Measurements from ENCODE around the gene DROSHA. TPM values are rescaled to one million over a fixed set of nuclear protein-coding genes. Genes with fewer than 3 reads are reported as not detected.
"Not testable (repeated sequence)": the region's sequence is repeated elsewhere in the genome, so short reads cannot be mapped to it uniquely, and the experiment has no call there.

DROSHA gene
- total RNA-seq, 1 experiment from 2014 or later = 162 TPM

DNA sequence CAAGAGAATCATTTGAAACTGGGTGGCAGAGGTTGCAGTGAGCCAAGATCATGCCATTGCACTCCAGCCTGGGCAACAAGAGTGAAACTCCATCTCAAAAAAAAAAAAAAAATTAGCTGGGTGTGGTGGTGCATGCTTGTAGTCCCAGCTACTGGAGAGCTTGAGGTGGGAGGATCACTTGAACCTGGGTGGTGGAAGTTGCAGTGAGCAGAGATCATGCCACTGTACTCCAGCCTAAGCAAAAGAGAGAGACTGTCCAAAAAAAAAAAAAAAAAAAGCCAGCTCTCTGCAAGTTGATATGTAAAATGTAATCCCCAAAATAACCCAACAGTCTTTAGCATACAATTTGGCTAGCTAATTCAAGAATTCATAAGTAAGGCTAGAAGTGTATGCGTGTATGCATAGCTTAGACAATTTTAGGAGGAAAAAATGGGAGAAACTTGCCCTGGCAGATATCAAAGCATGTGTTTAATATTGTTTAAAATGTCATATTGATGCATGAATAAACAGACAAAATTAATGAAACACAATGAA is 36.5 kb upstream of the DROSHA start:
- Histone ChIP-seq H3K27me3 (ENCODE audit: insufficient read depth, low read depth) (0 out of 2 replicates have a peak, but pooled peaks cover 10% of the 10 kb centered on the region), H3K4me3 (no peak overlapping the region), H3F3A (ENCODE audit: insufficient read depth, low read depth) (no peaks in the 10 kb centered on the region), H4K20me1 (ENCODE audit: insufficient read depth) (no peaks in the 10 kb centered on the region), H3K4me2 (no peak overlapping the region), H2AFZ (no peak overlapping the region), H3K79me2 (ENCODE audit: low read depth) (no peaks in the 10 kb centered on the region), H3K27ac (no peak overlapping the region), H3K9me2 (ENCODE audit: insufficient read depth) (no peaks in the 10 kb centered on the region), H3K36me3 (ENCODE audit: low read depth) (no peaks in the 10 kb centered on the region), H3K9me3 (ENCODE audit: insufficient read depth, low read depth) (no peaks in the 10 kb centered on the region), H3K4me1 (replicated peaks; ENCODE audit: insufficient read depth) (no peaks in the 10 kb centered on the region)
- ChIA-PET CTCF (interaction anchor here (0.6 kb wide), 2 partner anchors 9 to 261 kb away, joined by 4 read pairs; no protein-coding TSS in a partner anchor), POLR2A (ENCODE audit: unreplicated experiment) (no interaction called here)
- TF ChIP-seq, protein P1, sequence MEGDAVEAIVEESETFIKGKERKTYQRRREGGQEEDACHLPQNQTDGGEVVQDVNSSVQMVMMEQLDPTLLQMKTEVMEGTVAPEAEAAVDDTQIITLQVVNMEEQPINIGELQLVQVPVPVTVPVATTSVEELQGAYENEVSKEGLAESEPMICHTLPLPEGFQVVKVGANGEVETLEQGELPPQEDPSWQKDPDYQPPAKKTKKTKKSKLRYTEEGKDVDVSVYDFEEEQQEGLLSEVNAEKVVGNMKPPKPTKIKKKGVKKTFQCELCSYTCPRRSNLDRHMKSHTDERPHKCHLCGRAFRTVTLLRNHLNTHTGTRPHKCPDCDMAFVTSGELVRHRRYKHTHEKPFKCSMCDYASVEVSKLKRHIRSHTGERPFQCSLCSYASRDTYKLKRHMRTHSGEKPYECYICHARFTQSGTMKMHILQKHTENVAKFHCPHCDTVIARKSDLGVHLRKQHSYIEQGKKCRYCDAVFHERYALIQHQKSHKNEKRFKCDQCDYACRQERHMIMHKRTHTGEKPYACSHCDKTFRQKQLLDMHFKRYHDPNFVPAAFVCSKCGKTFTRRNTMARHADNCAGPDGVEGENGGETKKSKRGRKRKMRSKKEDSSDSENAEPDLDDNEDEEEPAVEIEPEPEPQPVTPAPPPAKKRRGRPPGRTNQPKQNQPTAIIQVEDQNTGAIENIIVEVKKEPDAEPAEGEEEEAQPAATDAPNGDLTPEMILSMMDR (conservative IDR thresholded peaks at IDR 0.05) = no peak
- TF ChIP-seq EZH2 (IDR thresholded peaks at IDR 0.05; ENCODE audit: low read depth) = no peak
- DNase-seq = no peak
- no TSS peak for BruUV-seq (replicated peaks)
- intact Hi-C loops (cut with micrococcal nuclease; ENCODE audit: unreplicated experiment) = no loop called here

GRCh38 chr5:31566362-31566761 is 34.5 kb upstream of the DROSHA start:
- H3K27me3 ChIP-seq (ENCODE audit: insufficient read depth, low read depth); H2AFZ ChIP-seq; POLR2A ChIA-PET (ENCODE audit: unreplicated experiment); intact Hi-C loops (cut with micrococcal nuclease; ENCODE audit: unreplicated experiment); H3K4me2 ChIP-seq; H3K27ac ChIP-seq; CTCF ChIA-PET; DNase-seq; H3K79me2 ChIP-seq (ENCODE audit: low read depth); H3K4me1 ChIP-seq (replicated peaks; ENCODE audit: insufficient read depth); H4K20me1 ChIP-seq (ENCODE audit: insufficient read depth); BruUV-seq (replicated peaks); H3K9me3 ChIP-seq (ENCODE audit: insufficient read depth, low read depth); H3K36me3 ChIP-seq (ENCODE audit: low read depth); H3F3A ChIP-seq (ENCODE audit: insufficient read depth, low read depth); H3K9me2 ChIP-seq (ENCODE audit: insufficient read depth); H3K4me3 ChIP-seq: not testable (repeated sequence)

DNA sequence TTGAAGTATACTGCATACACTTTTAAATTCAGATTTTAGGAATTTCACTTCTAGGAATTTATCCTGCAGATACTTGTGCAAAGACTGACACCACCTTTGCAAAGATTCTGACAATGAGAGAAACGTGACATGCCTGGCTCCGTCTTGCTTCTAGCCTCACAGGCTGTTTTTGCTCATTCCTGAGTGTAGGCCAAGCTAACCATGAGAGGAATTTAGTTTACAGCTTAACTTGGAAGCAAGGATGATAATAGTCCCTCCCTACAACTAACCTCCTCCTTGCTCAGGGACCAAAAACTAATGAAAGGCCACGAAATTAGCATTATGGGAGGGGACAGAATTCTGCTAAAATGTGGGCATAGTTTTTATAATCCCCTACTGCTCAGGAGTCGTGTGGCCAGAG is 31.3 kb upstream of the DROSHA start:
- no peak overlapping the region for H3K4me3 ChIP-seq
- no peak for DNase-seq
- H3K9me2 ChIP-seq (ENCODE audit: insufficient read depth) = no peaks in the 10 kb centered on the region
- no peak overlapping the region for H3K27ac ChIP-seq
- intact Hi-C loops (cut with micrococcal nuclease; ENCODE audit: unreplicated experiment) = no loop called here
- H2AFZ ChIP-seq = no peak overlapping the region
- no peaks in the 10 kb centered on the region for H3K4me1 ChIP-seq (replicated peaks; ENCODE audit: insufficient read depth)
- CTCF ChIA-PET = no interaction called here
- H4K20me1 ChIP-seq (ENCODE audit: insufficient read depth) = no peaks in the 10 kb centered on the region
- TF ChIP-seq, protein P1 (conservative IDR thresholded peaks at IDR 0.05) = no peak
- TF ChIP-seq EZH2 (IDR thresholded peaks at IDR 0.05; ENCODE audit: low read depth) = no peak
- H3K79me2 ChIP-seq (ENCODE audit: low read depth) = no peaks in the 10 kb centered on the region
- H3F3A ChIP-seq (ENCODE audit: insufficient read depth, low read depth) = no peaks in the 10 kb centered on the region
- H3K27me3 ChIP-seq (ENCODE audit: insufficient read depth, low read depth) = 0 out of 2 replicates have a peak, but pooled peaks cover 7% of the 10 kb centered on the region
- POLR2A ChIA-PET (ENCODE audit: unreplicated experiment) = no interaction called here
- no peak overlapping the region for H3K4me2 ChIP-seq
- BruUV-seq (replicated peaks) = no TSS peak
- H3K9me3 ChIP-seq (ENCODE audit: insufficient read depth, low read depth) = no peaks in the 10 kb centered on the region
- no peaks in the 10 kb centered on the region for H3K36me3 ChIP-seq (ENCODE audit: low read depth)

DNA sequence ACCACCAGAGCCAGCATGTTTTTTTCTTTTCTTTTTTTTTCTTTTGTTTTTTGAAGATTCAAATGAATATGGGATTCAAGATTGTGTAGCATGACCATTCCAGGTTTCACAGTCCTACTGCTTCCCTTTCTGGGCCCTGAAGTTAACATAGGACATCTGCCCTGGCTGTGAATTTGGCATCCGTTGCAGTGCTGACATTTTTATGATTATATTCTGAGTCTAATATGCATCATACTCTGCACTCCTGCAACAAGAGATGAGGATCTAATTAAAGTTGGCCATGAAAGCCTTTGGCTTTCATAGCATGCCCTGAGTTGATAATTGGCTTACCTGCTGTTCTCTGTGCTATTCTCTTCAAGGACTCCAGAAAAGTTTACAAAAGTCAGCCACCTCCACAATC is 30.1 kb upstream of the DROSHA start:
- Histone ChIP-seq H3F3A (ENCODE audit: insufficient read depth, low read depth) (no peaks in the 10 kb centered on the region), H3K27ac (no peak overlapping the region), H4K20me1 (ENCODE audit: insufficient read depth) (no peaks in the 10 kb centered on the region), H3K9me3 (ENCODE audit: insufficient read depth, low read depth) (no peaks in the 10 kb centered on the region), H3K4me2 (no peak overlapping the region), H3K36me3 (ENCODE audit: low read depth) (no peaks in the 10 kb centered on the region), H3K4me3 (no peak overlapping the region), H3K79me2 (ENCODE audit: low read depth) (no peaks in the 10 kb centered on the region), H3K9me2 (ENCODE audit: insufficient read depth) (no peaks in the 10 kb centered on the region), H3K27me3 (ENCODE audit: insufficient read depth, low read depth) (no peaks in the 10 kb centered on the region), H3K4me1 (replicated peaks; ENCODE audit: insufficient read depth) (no peaks in the 10 kb centered on the region), H2AFZ (no peak overlapping the region)
- ChIA-PET POLR2A (ENCODE audit: unreplicated experiment) (no interaction called here), CTCF (no interaction called here)
- intact Hi-C loops (cut with micrococcal nuclease; ENCODE audit: unreplicated experiment) = no loop called here
- TF ChIP-seq, protein P1 (conservative IDR thresholded peaks at IDR 0.05) = no peak
- TF ChIP-seq EZH2 (IDR thresholded peaks at IDR 0.05; ENCODE audit: low read depth) = no peak
- no TSS peak for BruUV-seq (replicated peaks)
- no peak for DNase-seq
